ENCODE data around the gene LRRFIP1.
A peak's percentile ranks its signal among the peaks of the same experiment; 100 is the strongest.
"Not testable (repeated sequence)": the region's sequence is repeated elsewhere in the genome, so short reads cannot be mapped to it uniquely, and the experiment has no call there.

The LRRFIP1 gene

DNA sequence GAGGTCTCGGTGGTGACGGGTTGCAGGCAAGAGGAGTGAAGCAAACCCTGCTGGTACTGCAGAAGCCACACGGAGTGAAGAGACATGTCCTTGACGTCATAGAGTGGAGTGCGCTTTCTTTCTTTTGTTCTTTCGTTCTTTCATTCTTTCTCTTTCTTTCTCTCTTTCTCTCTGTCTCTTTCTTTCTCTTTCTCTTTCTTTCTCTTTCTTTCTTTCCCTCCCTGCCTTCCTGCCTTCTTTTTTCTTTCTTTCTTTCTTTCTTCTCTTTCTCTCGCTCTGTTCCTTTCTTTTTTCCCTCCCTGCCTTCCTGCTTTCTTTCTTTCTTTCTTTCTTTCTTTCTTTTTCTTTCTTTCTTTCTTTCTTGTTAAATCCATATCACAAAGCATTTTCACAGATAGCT is 39.2 kb downstream of the LRRFIP1 start:
- no peak for DNase-seq

DNA sequence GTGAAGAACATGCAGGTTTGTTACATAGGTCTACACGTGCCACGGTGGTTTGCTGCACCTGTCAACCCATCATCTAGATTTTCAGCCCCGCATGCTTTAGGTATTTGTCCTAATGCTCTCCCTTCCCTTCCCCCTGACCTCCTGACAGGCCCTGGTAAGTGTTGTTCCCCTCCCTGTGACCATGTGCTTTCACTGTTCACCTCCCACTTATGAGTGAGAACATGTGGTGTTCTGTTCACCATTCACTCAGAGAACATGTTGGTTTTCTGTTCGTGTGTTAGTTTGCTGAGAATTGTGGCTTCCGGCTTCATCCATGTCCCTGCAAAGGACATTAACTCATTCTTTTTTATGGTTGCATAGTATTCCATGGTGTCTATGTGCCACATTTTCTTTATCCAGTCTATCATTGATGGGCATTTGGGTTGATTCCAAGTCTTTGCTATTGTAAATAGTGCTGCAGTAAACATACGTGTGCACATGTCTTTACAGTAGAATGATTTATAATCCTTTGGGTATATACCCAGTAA is 39.7 kb downstream of the LRRFIP1 start:
- not testable (repeated sequence) for DNase-seq

DNA sequence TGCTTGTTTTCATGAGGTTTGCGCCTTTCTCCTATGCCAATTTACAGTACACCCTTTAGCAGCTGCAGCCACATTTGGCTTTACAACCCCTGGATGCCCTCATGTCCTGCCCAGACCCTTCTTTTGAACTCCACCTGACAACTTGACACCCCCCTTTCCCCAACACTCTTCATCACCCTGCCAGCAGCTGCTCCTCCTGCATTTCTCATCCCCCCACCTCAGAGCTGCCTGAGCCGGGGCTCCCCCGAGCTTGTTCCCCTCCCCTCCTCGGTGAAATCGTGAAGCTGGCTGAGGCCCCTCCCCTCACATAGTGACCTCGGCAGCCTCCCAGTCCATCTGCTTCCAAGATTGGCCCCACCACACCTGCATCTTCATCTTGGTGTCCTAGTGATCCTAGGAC is 40.5 kb downstream of the LRRFIP1 start:
- no peak for DNase-seq

DNA sequence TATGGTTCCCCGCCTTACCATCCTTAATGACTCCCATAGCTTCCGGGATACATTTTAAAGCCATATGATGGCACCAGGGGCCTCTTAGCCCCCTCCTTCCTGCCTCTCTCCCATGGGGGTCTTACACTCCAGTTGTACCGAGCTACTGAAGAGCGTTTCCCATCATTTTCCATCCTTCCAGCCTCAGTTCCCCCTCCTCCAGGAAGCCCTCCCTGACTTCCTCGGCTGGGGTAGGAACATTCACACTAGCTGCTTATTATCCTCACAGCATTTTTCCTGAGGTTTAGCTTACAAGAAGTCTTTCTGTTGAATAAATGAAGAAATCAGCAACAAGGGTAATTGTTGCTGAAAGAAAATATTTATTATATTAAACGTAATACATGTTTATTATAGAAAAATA is 41.1 kb downstream of the LRRFIP1 start:
- no peak for DNase-seq

DNA sequence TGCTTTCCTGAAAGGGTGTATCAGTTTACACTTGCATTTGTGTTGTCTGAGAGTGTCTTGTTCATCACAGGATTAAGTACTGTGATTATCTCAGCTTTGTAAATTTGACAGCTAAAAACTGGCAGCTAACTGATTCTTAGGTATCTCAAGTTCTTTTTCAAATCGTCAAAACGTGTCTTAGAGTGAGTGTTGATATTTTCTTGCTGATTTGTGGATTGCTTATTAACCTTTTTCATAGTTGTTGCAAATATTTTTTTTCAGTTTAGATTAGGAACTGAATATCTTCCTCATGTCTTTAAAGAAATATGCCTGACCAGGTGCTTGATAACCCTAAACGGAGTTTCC is 41.9 kb downstream of the LRRFIP1 start:
- no peak for DNase-seq

DNA sequence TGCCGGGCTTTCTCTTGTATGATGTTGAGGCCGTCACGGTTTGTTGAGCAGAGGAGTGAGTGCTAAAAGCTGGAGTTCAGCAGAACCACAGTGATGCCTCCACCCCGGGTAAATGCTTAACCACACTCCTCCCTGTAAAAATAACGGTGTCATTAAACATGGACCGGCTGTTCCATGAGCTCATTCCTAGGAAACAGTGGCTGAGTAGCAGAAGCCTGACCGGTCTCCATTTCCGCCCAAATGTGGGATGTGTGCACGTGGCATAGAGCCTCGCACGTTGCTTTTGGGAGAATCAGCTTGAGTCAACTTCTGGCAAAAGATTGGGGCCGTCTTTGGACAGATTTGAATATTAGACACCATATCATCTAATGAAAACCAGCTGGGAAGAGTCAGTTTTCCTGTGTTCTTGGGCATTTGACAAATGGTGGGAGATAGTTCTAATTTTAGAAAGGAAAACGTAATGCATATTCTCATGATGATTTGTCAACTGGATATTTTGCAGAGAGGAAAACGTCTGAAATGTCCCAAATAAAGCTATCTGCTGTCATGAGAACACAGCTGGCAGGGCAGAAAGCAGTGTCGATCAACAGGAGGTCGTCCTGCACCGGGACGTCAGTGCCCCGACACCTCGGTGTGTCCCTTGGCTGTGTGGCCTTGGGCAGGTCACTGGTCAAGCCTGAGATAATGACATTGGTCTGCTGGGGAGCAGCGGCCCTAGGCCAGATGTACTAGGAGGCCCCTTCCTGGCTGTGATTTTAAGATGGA is 42.4 kb downstream of the LRRFIP1 start:
- DNase-seq, result no peak

DNA sequence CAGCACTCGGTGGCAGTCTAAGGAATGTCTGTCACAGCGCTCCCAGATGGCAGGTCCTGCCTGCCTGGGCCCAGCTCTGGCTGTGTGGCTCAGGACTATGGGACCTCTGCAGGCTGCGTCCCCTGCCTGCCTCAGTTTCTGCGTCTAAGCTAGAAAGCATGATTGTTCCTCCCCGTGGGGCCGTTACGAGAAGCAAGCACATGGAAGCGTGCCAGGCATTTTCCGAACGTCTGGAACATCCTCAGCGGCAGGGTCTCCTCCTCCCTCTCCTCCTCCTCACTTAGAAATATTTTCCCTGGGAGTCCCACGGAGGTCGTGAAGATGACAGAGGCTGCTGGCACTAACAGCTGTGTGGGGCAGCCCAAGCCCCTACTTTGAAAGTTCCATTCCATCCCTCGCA is 43.3 kb downstream of the LRRFIP1 start:
- DNase-seq, result no peak

DNA sequence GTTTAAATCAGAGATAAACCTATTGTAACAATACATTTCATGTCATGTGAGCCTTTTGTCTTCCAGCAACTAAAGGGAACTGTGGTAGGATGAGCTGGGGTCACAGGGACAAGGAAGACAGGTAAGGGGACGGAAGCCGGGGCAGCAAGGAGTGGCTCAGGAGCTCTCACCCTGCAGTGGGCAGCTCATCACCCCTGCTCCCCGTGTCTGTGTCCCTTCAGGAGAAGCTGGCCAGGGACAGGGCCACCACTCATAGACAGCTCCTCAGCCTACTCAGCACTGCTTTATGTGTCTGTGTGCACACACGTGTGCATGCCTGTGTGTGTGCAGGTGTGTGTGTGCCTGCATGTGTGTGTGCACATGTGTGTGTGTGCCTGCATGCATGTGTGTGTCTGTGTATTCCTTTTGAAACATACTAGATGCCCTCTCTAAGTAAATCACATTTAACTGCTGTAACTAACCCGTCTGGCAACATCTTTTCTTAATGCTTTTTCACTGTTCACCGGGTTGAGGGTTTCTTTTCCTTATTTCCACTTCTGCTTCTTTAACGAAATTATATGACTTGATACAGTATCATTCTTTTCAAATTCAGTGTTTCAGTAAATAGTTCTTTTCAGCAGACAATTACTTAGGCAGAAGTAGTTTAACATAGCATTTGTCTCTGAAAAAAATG is 44.2 kb downstream of the LRRFIP1 start:
- no peak for DNase-seq

DNA sequence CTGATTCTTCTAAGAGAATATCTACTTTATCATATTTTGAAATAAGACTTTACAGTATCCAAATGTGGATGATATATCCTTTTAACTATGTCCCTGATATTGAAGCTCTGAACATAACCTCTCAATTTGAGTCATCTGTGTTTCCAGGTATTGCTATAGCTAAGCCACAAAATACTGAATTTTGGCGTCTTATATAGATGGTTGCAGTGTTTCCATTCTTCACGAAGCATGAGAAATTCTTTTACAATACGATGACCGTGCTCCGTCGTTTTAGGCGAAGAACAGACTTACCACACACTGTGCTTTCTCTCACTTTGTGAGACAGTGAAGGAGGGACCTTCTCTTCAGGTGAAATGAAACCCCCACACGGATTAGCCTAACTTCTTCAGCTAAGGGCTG is 45.3 kb downstream of the LRRFIP1 start:
- no peak for DNase-seq

DNA sequence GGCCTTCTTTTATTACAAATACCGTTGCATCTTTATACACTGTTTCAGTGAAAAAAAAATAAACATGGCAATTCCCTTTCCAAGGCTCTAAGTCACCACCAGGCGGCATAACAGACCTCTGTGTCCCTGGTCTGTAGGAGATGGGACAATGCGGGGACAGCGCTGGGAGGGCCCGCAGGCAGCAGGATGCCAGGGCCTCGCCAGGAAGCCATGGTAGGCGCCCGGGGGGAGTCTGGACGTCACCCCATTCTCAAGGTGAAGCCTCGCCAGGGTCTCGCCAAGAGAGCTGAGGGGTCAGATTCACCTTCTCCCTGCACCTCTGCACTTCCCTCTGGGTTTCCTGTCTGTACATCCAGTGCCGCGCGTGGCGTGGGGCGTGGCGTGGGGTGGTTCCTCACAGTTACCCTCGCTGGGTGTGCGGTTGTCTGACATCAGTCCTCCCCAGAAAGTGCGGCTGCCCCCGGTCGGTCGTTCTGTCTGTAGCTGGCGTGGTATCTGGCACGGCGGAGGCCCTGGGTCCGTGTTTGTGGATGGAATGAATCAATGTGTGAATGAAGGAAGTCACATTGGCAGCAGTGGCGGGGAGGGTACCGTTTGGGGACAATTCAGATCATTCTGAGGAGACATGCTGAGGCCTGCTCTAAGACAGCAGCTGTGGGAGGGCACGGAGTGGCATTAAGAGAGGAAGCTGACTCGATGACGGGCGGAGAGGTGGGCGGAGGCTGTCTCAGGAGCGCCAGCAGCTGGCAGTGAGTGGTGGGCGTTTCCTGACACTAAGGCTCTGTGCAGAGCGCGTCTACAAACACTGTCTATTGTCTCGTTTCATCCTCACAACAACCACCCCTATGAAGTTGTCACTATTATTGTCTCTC is 46.0 kb downstream of the LRRFIP1 start:
- DNase-seq, result peak; percentile 91 to 96

DNA sequence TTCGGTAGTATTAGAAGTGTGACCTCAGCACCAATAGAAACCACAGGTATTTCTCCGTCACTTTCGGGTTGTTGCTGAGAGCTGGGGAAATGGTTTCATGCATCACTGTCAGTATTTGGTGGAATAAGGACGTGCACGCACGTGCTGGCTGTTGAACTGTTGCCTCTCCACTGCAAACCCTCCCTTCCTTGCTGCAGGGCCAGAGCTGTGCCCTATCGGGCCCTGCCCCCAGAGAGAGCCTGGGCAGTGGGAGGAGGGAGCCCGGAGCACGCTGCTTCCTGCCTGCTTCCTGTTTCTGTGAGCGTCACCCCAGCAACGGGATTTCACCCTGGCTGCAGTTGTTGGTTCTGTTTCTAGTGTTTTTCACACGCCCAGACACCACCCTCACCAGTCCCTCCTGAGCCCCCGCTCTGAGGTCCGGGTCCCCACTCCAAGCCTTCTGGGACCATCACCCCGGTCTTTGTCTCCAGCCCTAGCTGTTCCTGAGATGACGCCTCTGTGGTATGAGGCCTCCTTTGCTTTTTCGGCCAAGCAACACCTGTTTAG is 47.4 kb downstream of the LRRFIP1 start:
- peak; percentile 94 to 98 for DNase-seq

DNA sequence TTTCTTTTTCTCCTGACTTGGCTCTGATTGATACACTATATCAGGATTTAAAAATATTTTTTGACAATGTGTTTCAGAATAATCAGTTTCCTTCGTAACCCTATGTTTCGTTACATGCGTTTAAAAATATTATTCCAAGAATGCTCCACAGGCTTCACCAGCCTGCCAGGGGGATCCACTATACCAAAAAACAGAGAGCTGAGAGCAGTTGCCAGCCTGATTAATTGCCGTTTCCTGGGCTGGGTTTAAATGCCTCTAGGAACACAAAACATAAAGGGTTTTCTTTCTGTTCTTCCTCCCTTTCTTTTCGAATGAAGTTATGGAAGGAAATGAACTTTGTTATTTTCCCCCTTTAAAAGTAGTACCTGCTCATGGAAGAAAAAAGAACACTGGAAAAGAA is 47.9 kb downstream of the LRRFIP1 start:
- peak in 1 of 2 donors; percentile 44 for DNase-seq

DNA sequence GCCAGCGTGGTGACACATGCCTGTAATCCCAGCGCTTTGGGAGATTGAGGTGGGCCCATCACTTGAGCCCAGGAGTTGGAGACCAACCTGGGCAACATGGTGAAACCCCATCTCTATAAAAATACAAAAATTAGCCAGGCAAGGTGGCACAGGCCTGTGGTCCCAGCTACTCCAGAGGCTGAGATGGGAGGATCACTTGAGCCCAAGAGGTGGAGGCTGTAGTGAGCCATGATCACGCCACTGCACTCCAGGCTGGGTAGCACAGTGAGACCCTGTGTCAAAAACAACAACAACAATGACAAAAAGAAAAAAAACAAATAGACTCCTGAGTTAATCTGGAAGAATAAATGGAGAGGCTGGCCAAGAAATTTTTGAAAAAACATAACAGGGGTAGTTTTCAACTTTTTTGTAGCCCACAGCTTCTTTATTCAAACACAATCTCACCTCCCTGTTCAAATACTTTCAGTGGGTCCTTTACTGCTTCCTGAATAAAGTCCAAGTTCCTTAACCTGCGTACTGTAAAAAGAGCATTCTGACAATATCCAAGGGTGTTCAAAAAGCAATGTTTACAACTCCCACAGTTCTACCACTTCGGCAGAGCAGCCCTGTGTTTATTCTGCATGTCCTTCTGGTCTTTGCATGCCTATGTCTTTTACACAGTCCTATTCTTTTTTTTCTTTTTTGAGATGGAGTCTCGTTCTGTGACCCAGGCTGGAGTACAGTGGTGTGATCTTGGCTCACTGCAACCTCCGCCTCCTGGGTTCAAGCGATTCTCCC is 53.5 kb downstream of the LRRFIP1 start:
- DNase-seq, result no peak

DNA sequence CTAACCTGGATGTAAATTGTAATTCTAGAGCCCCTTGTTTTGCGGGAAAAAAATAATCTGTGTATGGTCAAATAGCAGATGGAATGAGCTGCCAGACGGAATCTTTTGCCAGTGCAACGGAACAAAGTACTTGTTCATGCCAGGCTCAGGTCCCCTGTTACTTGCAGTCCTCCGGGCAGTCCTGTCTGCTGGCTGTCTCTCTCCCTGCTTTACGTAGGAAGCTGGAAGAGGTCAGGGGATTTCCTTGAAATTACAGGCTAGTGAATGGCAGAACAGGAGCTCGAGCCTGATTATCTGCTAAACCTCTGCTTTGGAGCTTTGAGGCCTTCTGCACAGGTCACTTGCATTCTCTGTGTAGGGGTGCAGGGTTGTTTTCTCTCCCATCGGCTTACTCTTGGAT is 54.8 kb downstream of the LRRFIP1 start:
- DNase-seq, result no peak

DNA sequence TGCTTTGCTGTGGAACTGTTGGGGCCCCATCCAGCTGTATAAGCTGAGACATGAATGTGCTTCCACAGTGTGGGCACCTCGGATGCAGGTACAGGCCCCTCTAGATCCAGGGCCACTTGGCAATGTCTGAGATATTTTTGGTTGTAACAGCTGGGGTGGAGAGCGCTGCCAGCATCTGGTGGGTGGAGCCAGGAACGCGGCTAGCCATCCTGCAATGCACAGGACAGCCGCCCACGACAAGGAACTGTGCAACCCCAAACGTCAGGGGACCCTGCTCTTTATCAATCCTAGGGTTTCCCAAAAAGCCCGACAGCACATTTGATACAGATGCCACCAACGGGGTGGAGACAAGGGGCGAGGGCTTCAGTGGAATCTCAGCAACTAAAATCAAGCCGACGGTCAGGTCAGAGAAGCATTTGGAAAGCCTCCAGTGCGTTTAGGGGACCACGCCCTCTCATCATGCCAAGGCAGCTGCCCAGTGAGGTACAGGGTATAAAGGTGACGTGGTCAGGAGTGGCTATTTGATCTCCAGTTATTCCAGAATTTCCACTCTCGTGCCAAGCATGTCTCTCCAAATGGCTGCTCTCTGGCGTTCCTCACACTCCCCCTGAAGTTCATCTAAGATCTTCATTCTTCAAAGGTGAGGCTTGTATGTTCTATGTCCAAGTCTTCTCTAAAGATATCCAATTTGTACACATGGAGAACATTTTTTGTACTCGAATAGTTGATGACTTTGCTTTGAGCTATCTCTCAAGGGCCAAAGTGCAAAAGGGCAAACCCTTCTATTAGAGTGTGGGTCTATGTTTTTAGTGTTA is 55.7 kb downstream of the LRRFIP1 start:
- no peak for DNase-seq

DNA sequence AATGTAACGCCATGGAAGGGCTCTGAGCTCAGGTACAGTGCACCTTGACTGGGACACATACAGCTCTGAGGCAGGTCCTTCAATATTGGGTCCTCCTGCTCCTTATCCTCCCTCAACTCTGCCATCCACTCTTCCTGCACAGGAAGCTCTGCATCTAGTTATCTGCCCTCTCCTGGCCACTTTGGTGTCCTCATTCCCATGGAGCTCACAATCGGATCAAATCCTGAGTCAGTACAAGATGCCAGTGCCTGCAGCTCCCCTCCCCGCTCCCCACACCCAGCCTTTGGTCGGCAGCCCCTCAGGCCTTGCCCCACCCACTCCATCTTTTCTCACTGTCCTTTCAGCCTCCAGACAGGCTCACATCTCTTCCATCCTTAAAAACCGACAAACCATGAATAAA is 58.0 kb downstream of the LRRFIP1 start:
- DNase-seq, result no peak

DNA sequence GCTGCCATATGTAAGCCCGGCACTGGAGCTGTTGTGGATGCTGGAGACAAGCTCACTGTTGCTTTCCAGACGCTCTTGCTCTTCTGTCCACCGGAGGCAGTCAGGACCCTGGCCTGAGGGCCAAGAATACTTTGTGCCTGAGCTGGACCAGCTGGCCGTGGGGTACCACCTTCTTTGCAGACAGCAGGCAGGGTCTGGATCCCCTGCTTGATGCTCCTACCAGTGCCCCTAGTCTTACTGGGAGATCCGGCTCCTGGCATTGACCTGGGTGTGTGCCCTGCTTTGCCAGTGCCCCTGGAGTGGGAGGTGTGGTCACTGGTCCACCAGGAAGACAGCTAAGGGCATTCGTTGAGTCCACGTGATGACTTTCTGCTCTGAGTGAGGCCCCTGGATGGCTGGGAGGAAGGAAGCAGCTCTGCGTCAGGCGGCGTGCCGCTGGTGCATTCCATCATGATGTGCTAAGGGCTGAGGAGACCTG is 59.3 kb downstream of the LRRFIP1 start:
- DNase-seq, result peak in 1 of 2 donors; percentile 77

DNA sequence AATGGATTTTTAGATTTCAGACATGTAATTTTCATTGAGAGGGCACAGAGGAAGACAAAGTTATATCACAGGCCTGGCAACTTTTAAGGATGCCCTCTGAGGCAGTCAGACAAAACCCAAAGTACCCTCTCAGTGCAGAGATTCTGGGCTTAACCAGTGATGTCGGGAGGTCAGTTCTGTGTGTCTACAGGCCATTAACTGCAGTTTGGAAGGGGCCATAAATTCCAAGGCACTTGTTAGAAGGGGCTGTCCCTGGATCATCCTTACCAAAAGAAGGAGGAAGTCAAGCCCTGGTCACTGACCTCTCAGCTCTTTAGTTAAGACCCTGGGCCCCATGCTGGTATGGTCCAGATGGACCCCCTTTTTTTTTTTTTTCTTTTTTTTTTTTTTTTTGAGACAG is 60.7 kb downstream of the LRRFIP1 start:
- DNase-seq, result no peak

DNA sequence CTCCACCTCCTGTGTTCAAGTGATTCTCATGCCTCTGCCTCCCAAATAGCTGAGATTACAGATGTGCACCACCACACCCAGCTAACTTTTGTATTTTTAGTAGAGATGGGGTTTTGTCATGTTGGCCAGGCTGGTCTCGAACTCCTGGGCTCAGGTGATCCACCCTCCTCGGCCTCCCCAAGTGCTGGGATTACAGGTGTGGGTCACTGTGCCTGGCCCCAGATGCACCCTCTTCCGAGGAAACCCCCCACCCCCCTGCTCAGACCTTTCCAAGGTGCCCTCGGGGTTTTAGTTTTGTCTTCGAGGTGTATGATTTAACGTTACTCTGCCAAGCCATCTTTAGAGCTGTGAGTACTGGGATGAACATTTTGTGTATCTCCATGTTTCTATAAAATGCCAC is 61.2 kb downstream of the LRRFIP1 start:
- DNase-seq, result not testable (repeated sequence)

DNA sequence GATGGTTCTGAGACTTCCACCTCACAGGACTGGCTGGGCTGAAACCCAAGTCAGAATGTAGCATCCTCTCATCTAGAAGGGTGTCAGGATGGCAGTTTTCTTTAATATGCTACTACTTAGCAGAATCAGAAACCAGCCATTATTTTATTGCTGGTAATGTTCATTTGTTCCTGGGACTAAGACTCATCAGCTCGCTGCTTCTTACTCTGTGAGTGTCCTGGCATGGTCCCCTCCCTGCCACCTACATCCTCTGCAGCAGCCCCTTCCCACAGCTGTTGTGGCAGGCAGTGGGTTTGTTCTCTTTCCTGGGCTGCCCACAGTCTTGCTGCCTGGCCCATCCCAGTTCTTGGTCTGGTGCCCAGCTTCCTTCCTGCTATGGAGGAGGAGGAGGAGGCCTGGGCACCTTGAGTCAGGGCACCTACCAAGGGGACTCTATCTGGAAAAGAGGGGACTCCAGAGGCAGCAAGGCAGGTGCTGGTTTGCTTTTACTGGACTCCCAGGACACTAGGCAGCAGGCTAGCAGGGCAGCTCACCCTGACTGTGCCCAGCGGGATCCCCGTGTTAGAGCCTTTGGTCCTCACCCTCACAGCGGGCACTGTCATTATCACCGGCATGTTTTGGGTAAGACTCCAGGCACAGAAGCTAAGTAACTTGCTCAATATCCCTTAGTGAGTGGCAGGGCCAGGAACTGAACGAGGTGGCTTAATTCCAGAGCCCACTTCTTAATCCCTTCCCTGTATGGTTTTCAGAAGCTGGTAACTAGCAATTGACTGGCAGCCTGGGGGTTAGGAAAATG is 62.1 kb downstream of the LRRFIP1 start:
- peak in 1 of 2 donors; percentile 37 for DNase-seq

Measured in CD4-positive, alpha-beta T cell treated with Interleukin-1 beta for 1 hour (primary cell).